Measurements from ENCODE around the gene KRTAP4-7. TPM values are rescaled to one million over a fixed set of nuclear protein-coding genes. Genes with fewer than 3 reads are reported as not detected.
"Not testable (repeated sequence)": the region's sequence is repeated elsewhere in the genome, so short reads cannot be mapped to it uniquely, and the experiment has no call there.

Gene KRTAP4-7
- total and polyA plus RNA-seq, 8 donors: not detected

DNA sequence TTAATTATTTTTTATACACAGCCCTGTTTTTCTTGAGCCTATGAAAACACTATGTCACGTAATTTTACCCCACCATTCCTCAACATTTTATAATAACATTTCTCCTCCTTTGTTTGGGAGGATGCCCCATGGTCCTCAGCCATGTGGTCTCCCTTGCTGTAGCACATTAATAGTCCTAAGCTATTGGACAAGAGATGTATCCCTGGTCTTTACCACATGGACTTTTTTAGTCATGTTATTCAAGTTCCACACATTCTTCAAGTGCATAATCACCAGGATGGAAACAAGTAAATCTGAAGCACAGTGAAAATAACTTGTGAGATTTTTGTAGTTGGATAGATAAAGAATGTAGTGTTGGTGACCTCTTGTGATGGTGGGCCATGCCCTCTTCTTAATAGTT lies 22.0 kb upstream of the KRTAP4-7 start:
- no peak overlapping the region for H3K27ac ChIP-seq
- H3K4me1 ChIP-seq: no peaks in the 10 kb centered on the region
- H3K36me3 ChIP-seq: no peaks in the 10 kb centered on the region
- DNase-seq: no peak
- H3K9me3 ChIP-seq: peaks cover 0 to 8% (median 2%) of the 10 kb centered on the region in 4 donors
- TF ChIP-seq EP300 (IDR thresholded peaks at IDR 0.05) (no peak), POLR2A (IDR thresholded peaks at IDR 0.05) (no peak), POLR2AphosphoS5 (IDR thresholded peaks at IDR 0.05) (no peak), CTCF (IDR thresholded peaks at IDR 0.05) (no peak)
- 49 to 76% (median 66%) methylated on average over 1 of the region's 1 CpG for WGBS, 5 donors
- peaks cover 0 to 31% (median 6%) of the 10 kb centered on the region in 3 donors for H3K27me3 ChIP-seq
- no peak overlapping the region for H3K4me3 ChIP-seq
- intact Hi-C loops (cut with DNase I; ENCODE audit: low total_unique reads): no loop called here

DNA sequence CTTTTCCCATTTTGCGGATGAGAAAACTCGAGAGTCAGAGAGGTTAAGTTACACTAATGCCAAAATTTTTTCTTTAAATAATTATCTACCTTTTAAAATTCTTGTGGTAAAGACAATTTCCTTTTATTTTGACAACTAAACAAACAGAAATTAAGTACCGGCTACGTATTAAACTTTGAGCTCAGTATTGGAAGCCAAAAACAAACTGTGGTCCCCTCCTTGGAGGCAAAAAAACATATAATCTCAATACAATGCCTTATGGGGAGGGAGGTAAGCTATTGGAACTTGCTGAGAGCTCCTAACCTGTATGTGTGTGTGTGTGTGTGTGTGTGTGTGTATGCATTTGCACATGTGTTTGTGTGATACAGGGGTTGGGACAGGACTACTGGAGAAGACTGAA lies 20.5 kb upstream of the KRTAP4-7 start:
- Histone ChIP-seq H3K27ac (no peak overlapping the region), H3K36me3 (no peaks in the 10 kb centered on the region), H3K4me1 (no peaks in the 10 kb centered on the region), H3K27me3 (peaks cover 0 to 17% (median 0%) of the 10 kb centered on the region in 3 donors), H3K4me3 (no peak overlapping the region), H3K9me3 (no peaks in the 10 kb centered on the region)
- TF ChIP-seq CTCF (IDR thresholded peaks at IDR 0.05) (no peak), EP300 (IDR thresholded peaks at IDR 0.05) (no peak), POLR2AphosphoS5 (IDR thresholded peaks at IDR 0.05) (no peak), POLR2A (IDR thresholded peaks at IDR 0.05) (no peak)
- WGBS, 5 donors: 50 to 62% (median 55%) methylated on average over 4 of the region's 4 CpGs
- intact Hi-C loops (cut with DNase I; ENCODE audit: low total_unique reads): no loop called here
- DNase-seq: no peak

DNA sequence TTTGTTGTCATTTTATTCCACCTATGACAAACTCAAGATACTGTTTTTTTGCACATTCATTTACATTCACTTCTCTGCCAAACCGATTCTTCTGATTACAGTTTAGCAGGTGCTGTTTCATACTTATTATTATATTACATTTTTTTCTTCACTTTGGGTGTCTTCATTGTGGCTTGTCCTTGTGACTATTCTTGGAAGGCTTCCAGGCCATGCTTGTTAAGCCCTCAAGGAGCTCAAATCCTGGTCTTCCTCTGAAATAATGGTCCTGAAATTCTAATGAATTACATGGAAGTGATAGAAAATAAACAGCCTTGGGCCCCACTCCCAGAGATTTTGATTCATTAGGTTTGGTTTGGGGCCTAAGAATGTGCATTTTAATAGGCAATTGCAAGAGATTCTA lies 19.6 kb upstream of the KRTAP4-7 start:
- H3K4me1 ChIP-seq: no peaks in the 10 kb centered on the region
- H3K27ac ChIP-seq: no peak overlapping the region
- TF ChIP-seq POLR2AphosphoS5 (IDR thresholded peaks at IDR 0.05): no peak
- no peak for TF ChIP-seq CTCF (IDR thresholded peaks at IDR 0.05)
- no peak for TF ChIP-seq EP300 (IDR thresholded peaks at IDR 0.05)
- TF ChIP-seq POLR2A (IDR thresholded peaks at IDR 0.05): no peak
- H3K9me3 ChIP-seq: no peaks in the 10 kb centered on the region
- no peak for DNase-seq
- H3K4me3 ChIP-seq: no peak overlapping the region
- H3K27me3 ChIP-seq: peaks cover 0 to 12% (median 0%) of the 10 kb centered on the region in 3 donors
- WGBS, 5 donors: 78 to 84% (median 82%) methylated on average over 1 of the region's 1 CpG
- H3K36me3 ChIP-seq: no peaks in the 10 kb centered on the region
- intact Hi-C loops (cut with DNase I; ENCODE audit: low total_unique reads): no loop called here

DNA sequence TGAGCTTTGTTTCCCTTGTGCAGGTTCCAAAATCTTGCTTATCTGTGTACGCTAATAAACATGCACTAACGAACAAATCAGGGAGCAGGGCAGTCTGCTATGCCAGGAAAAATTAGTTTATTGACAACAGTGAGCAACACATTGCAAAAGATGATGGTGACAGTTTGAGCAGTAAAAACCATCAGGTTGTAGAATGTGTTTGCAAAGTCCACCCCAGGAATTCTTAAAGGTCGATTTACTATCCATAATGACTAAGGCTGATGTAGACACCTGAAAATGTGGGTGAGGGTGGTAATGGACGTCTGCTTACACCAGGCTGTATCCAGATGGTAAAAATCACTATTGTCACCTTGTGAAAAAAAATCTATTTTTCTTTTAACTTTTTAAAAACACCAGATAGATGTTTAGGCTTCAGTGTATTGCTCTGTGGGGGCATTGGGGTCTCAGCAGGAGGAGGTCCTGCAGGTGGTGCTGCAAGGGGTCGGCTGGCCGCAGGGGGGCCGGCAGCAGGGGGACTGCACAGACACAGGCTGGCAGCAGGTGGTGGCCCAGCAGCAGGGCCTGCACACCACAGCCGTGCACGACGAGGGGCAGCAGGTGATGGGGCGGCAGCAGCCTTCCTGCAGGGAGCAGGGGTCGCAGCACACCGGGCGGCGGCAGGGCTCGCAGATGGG lies 18.8 kb upstream of the KRTAP4-7 start:
- DNase-seq; H3K27me3 ChIP-seq; H3K4me1 ChIP-seq; intact Hi-C loops (cut with DNase I; ENCODE audit: low total_unique reads); H3K9me3 ChIP-seq; H3K27ac ChIP-seq; H3K4me3 ChIP-seq; H3K36me3 ChIP-seq: not testable (repeated sequence)
- WGBS, 5 donors: 55 to 72% (median 59%) methylated on average over 6 to 7 of the region's 16 CpGs

- H3K27ac ChIP-seq: no peak within 1 kb of the TSS
- H3K36me3 ChIP-seq: no peaks in the 10 kb centered on the region
- no peaks in the 10 kb centered on the region for H3K27me3 ChIP-seq
- 81 to 90% (median 88%) methylated on average over 5 to 6 of the region's 6 CpGs for WGBS, 5 donors
- DNase-seq: no peak
- no peak within 1 kb of the TSS for H3K4me3 ChIP-seq
- TF ChIP-seq CTCF (IDR thresholded peaks at IDR 0.05) (no peak), EP300 (IDR thresholded peaks at IDR 0.05) (no peak), POLR2A (IDR thresholded peaks at IDR 0.05) (no peak), POLR2AphosphoS5 (IDR thresholded peaks at IDR 0.05) (no peak)
- H3K9me3 ChIP-seq: no peaks in the 10 kb centered on the region
- H3K4me1 ChIP-seq: no peaks in the 10 kb centered on the region
- intact Hi-C loops (cut with DNase I; ENCODE audit: low total_unique reads): no loop called here
Measured at GRCh38 chr17:41065829-41066624, 17.9 kb upstream of the KRTAP4-7 start, which contains the start of gene KRTAP2-4. Gene KRTAP2-4 (minus strand): TSS chr17:41065879. CDS start chr17:41065845, 34 bp downstream.

Data from stomach (tissue), 9 donors.